IPS-NIHi7 (cell line): ENCODE results near the gene CCDC34.
A peak's percentile ranks its signal among the peaks of the same experiment; 100 is the strongest.
"Not testable (repeated sequence)": the region's sequence is repeated elsewhere in the genome, so short reads cannot be mapped to it uniquely, and the experiment has no call there.

ENCODE experiments used
- DNase-seq: peaks from one replicate; pipeline ENCODE4 v3.0.0; 2012; ENCODE audit warnings: mixed read lengths; ENCODE audit errors: extremely low spot score

CCDC34 gene

GRCh38 chr11:27361649-27362431 is 1.2 kb downstream of the CCDC34 start:
- no peak for DNase-seq

GRCh38 chr11:27358296-27358695 is 4.7 kb downstream of the CCDC34 start:
- no peak for DNase-seq

GRCh38 chr11:27357250-27357649 is 5.8 kb downstream of the CCDC34 start:
- DNase-seq, result no peak

GRCh38 chr11:27356624-27357222 is 6.3 kb downstream of the CCDC34 start:
- DNase-seq, result no peak

GRCh38 chr11:27355575-27356104 is 7.4 kb downstream of the CCDC34 start:
- no peak for DNase-seq

GRCh38 chr11:27354359-27354965 is 8.6 kb downstream of the CCDC34 start:
- no peak for DNase-seq

- DNase-seq, result no peak
Observed at GRCh38 chr11:27353593-27354358, 9.2 kb downstream of the CCDC34 start.

GRCh38 chr11:27352781-27353180 is 10.2 kb downstream of the CCDC34 start:
- no peak for DNase-seq

- DNase-seq, result no peak
Observed at GRCh38 chr11:27350511-27350910, 12.5 kb downstream of the CCDC34 start.

- no peak for DNase-seq
Observed at GRCh38 chr11:27349919-27350318, 13.1 kb downstream of the CCDC34 start.

GRCh38 chr11:27348340-27348873 is 14.6 kb downstream of the CCDC34 start:
- DNase-seq, result peak; percentile 26

GRCh38 chr11:27347359-27348339 is 15.4 kb downstream of the CCDC34 start:
- DNase-seq, result peak; percentile 21

GRCh38 chr11:27339941-27340340 is 23.1 kb downstream of the CCDC34 start:
- no peak for DNase-seq

- DNase-seq, result not testable (repeated sequence)
Observed at GRCh38 chr11:27334764-27335163, 28.3 kb downstream of the CCDC34 start.

- DNase-seq, result no peak
Observed at GRCh38 chr11:27331981-27332380, 31.0 kb downstream of the CCDC34 start.

- no peak for DNase-seq
Observed at GRCh38 chr11:27330633-27331270, 32.3 kb downstream of the CCDC34 start.

- DNase-seq, result no peak
Observed at GRCh38 chr11:27329867-27330632, 33.0 kb downstream of the CCDC34 start.

- DNase-seq, result peak; percentile 39
Observed at GRCh38 chr11:27328614-27329013, 34.4 kb downstream of the CCDC34 start.

- not testable (repeated sequence) for DNase-seq
Observed at GRCh38 chr11:27327064-27327463, 36.0 kb downstream of the CCDC34 start.
